H9 (cell line): Measurements from ENCODE around the gene ARHGAP8. TPM values are rescaled to one million over a fixed set of nuclear protein-coding genes. Genes with fewer than 3 reads are reported as not detected.

ENCODE experiments used
- DNase-seq: peaks from one replicate; pipeline ENCODE4 v3.0.0-alpha.2; 2017
- H2AFZ ChIP-seq: one replicate; pipeline ENCODE4 v1.6.1; 2013; ENCODE audit warnings: mild to moderate bottlenecking, low read length, control low read depth, moderate library complexity
- H2AK5ac ChIP-seq: 2 replicates; pipeline ENCODE4 v1.6.1; 2013; ENCODE audit warnings: low read length, control low read depth, mixed read lengths; ENCODE audit not compliant: insufficient read length
- H2BK120ac ChIP-seq: one replicate; pipeline ENCODE4 v1.6.1; 2013; ENCODE audit warnings: low read depth, mild to moderate bottlenecking, low read length, control low read depth, inconsistent platforms; ENCODE audit not compliant: poor library complexity, severe bottlenecking
- H2BK12ac ChIP-seq: 2 replicates; pipeline ENCODE4 v1.6.1; 2013; ENCODE audit warnings: low read length, control low read depth, mixed read lengths, low read depth; ENCODE audit not compliant: insufficient read length
- H2BK15ac ChIP-seq: 2 replicates; pipeline ENCODE4 v1.6.1; 2013; ENCODE audit warnings: low read depth, low read length, control low read depth
- H2BK20ac ChIP-seq: one replicate; pipeline ENCODE4 v1.6.1; 2013; ENCODE audit warnings: low read depth, mild to moderate bottlenecking, low read length, control low read depth, inconsistent platforms; ENCODE audit not compliant: poor library complexity, severe bottlenecking
- H2BK5ac ChIP-seq: 2 replicates; pipeline ENCODE4 v1.6.1; 2013; ENCODE audit warnings: low read length, control low read depth, mixed read lengths; ENCODE audit not compliant: insufficient read length
- H3K14ac ChIP-seq: 2 replicates; pipeline ENCODE4 v1.6.1; 2013; ENCODE audit warnings: low read length, control low read depth; ENCODE audit not compliant: insufficient read depth
- H3K18ac ChIP-seq: 2 replicates; pipeline ENCODE4 v1.6.1; 2013; ENCODE audit warnings: low read depth, mild to moderate bottlenecking, mixed read lengths, low read length, control low read depth; ENCODE audit not compliant: insufficient read length
- H3K23ac ChIP-seq: 2 replicates; pipeline ENCODE4 v1.6.1; 2013; ENCODE audit warnings: low read length, control low read depth, mixed read lengths, low read depth; ENCODE audit not compliant: insufficient read length
- H3K23me2 ChIP-seq: 2 replicates; pipeline ENCODE4 v1.6.1; 2013; ENCODE audit warnings: low read depth, mild to moderate bottlenecking, mixed read lengths, low read length, control low read depth; ENCODE audit not compliant: insufficient read length, poor library complexity, severe bottlenecking
- H3K27ac ChIP-seq: 2 replicates; pipeline ENCODE4 v1.5.1; 2013; ENCODE audit warnings: low read length, control low read depth, mixed read lengths, low read depth; ENCODE audit not compliant: insufficient read length
- H3K27me3 ChIP-seq: 2 replicates; pipeline ENCODE4 v1.6.1; 2013; ENCODE audit warnings: low read length, control low read depth, inconsistent platforms; ENCODE audit not compliant: insufficient read depth
- H3K4ac ChIP-seq: 2 replicates; pipeline ENCODE4 v1.6.1; 2013; ENCODE audit warnings: low read depth, mild to moderate bottlenecking, control low read depth, inconsistent platforms, low read length, moderate library complexity
- H3K4me1 ChIP-seq: 2 replicates; pipeline ENCODE4 v1.6.1; 2013; ENCODE audit warnings: low read length, control low read depth, inconsistent platforms; ENCODE audit not compliant: insufficient read depth
- H3K4me2 ChIP-seq: 2 replicates; pipeline ENCODE4 v1.6.1; 2013; ENCODE audit warnings: low read length, control low read depth, mixed read lengths; ENCODE audit not compliant: insufficient read length, insufficient read depth
- H3K56ac ChIP-seq: 2 replicates; pipeline ENCODE4 v1.6.1; 2013; ENCODE audit warnings: low read depth, mild to moderate bottlenecking, mixed read lengths, low read length, control low read depth; ENCODE audit not compliant: insufficient read length
- H3K79me1 ChIP-seq: 2 replicates; pipeline ENCODE4 v1.6.1; 2013; ENCODE audit warnings: low read depth, mild to moderate bottlenecking, moderate library complexity, low read length, control low read depth, inconsistent platforms; ENCODE audit not compliant: insufficient read depth, poor library complexity, severe bottlenecking
- H3K79me2 ChIP-seq: 2 replicates; pipeline ENCODE4 v1.6.1; 2013; ENCODE audit warnings: low read length, control low read depth, inconsistent platforms; ENCODE audit not compliant: insufficient read depth
- H3K9ac ChIP-seq: 2 replicates; pipeline ENCODE4 v1.6.1; 2013; ENCODE audit warnings: low read length, control low read depth, mixed read lengths; ENCODE audit not compliant: insufficient read length; ENCODE audit errors: extremely low read depth
- H3K9me3 ChIP-seq: one replicate; pipeline ENCODE4 v1.6.1; 2013; ENCODE audit warnings: low read depth, low read length, inconsistent platforms; ENCODE audit not compliant: control insufficient read depth
- H3T11ph ChIP-seq: one replicate; pipeline ENCODE4 v1.6.1; 2013; ENCODE audit warnings: mild to moderate bottlenecking, low read length, control low read depth, inconsistent platforms
- H4K20me1 ChIP-seq: one replicate; pipeline ENCODE4 v1.6.1; 2013; ENCODE audit not compliant: control insufficient read depth, insufficient read length, insufficient read depth
- H4K5ac ChIP-seq: 2 replicates; pipeline ENCODE4 v1.6.1; 2013; ENCODE audit warnings: low read depth, mild to moderate bottlenecking, mixed read lengths, low read length, control low read depth; ENCODE audit not compliant: insufficient read length
- H4K8ac ChIP-seq: replicated peaks from 2 replicates; pipeline ENCODE4 v1.6.1; 2013; ENCODE audit warnings: low read length, control low read depth, mixed read lengths, low read depth; ENCODE audit not compliant: insufficient read length
- H4K91ac ChIP-seq: 2 replicates; pipeline ENCODE4 v1.6.1; 2013; ENCODE audit warnings: low read depth, mild to moderate bottlenecking, moderate library complexity, mixed read lengths, low read length, control low read depth; ENCODE audit not compliant: insufficient read length
- H3K27ac Mint-ChIP-seq, 3 experiments: 2 replicates in 2 of 3; 3 replicates in 1 of 3; pipeline ENCODE4 v1.8.0; 2020 to 2021; ENCODE audit warnings: mixed read lengths in 3 of 3, mild to moderate bottlenecking in 1 of 3, moderate library complexity in 1 of 3
- H3K27me3 Mint-ChIP-seq: 2 replicates; pipeline ENCODE4 v1.8.0; 2021; ENCODE audit warnings: low read depth, mild to moderate bottlenecking, moderate library complexity, mixed read lengths
- H3K36me3 Mint-ChIP-seq, 3 experiments: 2 replicates in 2 of 3; 3 replicates in 1 of 3; pipeline ENCODE4 v1.8.0; 2020 to 2021; ENCODE audit warnings: low read depth in 3 of 3, mixed read lengths in 3 of 3; ENCODE audit not compliant: insufficient read depth in 1 of 3
- H3K4me1 Mint-ChIP-seq, 2 experiments: 2 replicates each; pipeline ENCODE4 v1.8.0; 2020; ENCODE audit warnings: mixed read lengths in 2 of 2
- H3K4me3 Mint-ChIP-seq, 2 experiments: 2 replicates in 1 of 2; 3 replicates in 1 of 2; pipeline ENCODE4 v1.8.0; 2020 to 2021; ENCODE audit warnings: mild to moderate bottlenecking in 2 of 2, mixed read lengths in 2 of 2, moderate library complexity in 1 of 2
- H3K9me3 Mint-ChIP-seq, 2 experiments: 2 replicates in 1 of 2; 3 replicates in 1 of 2; pipeline ENCODE4 v1.8.0; 2020; ENCODE audit warnings: mild to moderate bottlenecking in 2 of 2, mixed read lengths in 2 of 2, moderate library complexity in 1 of 2
- CTCF ChIP-seq: fragments of 200-600 bp; sonication (generic); conservative IDR thresholded peaks from 3 replicates; pipeline ENCODE4 v1.8.0; 2021; ENCODE audit warnings: antibody characterized with exemption, mild to moderate bottlenecking
- WGBS: extraction: QIAGEN DNeasy Blood & Tissue Kit; methylation state at CpG from one replicate; pipeline ENCODE4 v1.1.7; 2013; ENCODE audit warnings: missing lambda C conversion rate, low lambda C conversion rate, mixed read lengths; ENCODE audit not compliant: insufficient read length; ENCODE audit errors: extremely low coverage; 5-methylcytosine and 5-hydroxymethylcytosine counted together
- total RNA-seq: library from RNA; stranded (reverse); gene quantifications from 2 replicates; pipeline ENCODE4 v1.2.1, GENCODE V29; 2021

ARHGAP8 gene
- total RNA-seq, 1 experiment from 2014 or later = 35.4 TPM

DNA sequence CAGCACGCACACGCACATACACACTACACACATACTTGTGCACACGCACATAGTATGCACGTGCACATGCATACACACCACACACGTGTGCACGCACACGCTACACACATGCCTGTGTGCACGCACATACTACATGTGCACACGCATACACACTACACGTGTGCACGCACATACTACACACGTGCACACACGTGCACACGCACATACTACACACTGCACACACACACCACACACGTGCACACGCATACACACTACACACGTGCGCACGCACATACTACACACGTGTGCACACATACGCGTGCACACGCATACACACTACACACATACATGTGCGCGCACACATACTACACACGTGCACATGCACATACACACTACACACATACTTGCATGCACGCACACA is 19.7 kb upstream of the ARHGAP8 start:
- no peak overlapping the region for H4K8ac ChIP-seq
- no CpG with 5 or more reads among the region's 27 CpGs for WGBS
- TF ChIP-seq CTCF = no peak
- no peaks in the 10 kb centered on the region for H3K9me3 ChIP-seq
- Mint-ChIP-seq H3K36me3 (peaks cover 0 to 2% (median 0%) of the 10 kb centered on the region in 3 experiments; a peak in 1 of 7 replicates), H3K27ac (peak overlapping the region in 1 of 3 experiments; percentile 40; a peak in 3 of 7 replicates), H3K4me3 (peak overlapping the region in 1 of 2 experiments; percentile 18; a peak in 1 of 5 replicates), H3K27me3 (peaks cover 2% of the 10 kb centered on the region), H3K9me3 (no peaks in the 10 kb centered on the region), H3K4me1 (peaks cover 4 to 27% of the 10 kb centered on the region in 2 experiments)
- H2BK20ac ChIP-seq = no peak overlapping the region
- no peak for DNase-seq
- H3T11ph ChIP-seq = no peak overlapping the region
- no peak overlapping the region for H3K4ac ChIP-seq
- no peak overlapping the region for H3K9ac ChIP-seq
- H2BK15ac ChIP-seq = no peak overlapping the region
- no peak overlapping the region for H2AFZ ChIP-seq
- no peaks in the 10 kb centered on the region for H3K79me2 ChIP-seq
- H4K5ac ChIP-seq = no peak overlapping the region
- no peak overlapping the region for H4K91ac ChIP-seq
- H3K27ac ChIP-seq = no peak overlapping the region
- H4K20me1 ChIP-seq = no peaks in the 10 kb centered on the region
- no peak overlapping the region for H3K23ac ChIP-seq
- H3K14ac ChIP-seq = no peak overlapping the region
- H3K27me3 ChIP-seq = no peaks in the 10 kb centered on the region
- no peak overlapping the region for H2AK5ac ChIP-seq
- H3K23me2 ChIP-seq = no peaks in the 10 kb centered on the region
- H3K18ac ChIP-seq = no peak overlapping the region
- no peak overlapping the region for H3K4me2 ChIP-seq
- no peaks in the 10 kb centered on the region for H3K4me1 ChIP-seq
- no peak overlapping the region for H2BK5ac ChIP-seq
- H3K79me1 ChIP-seq = no peaks in the 10 kb centered on the region
- no peak overlapping the region for H3K56ac ChIP-seq
- no peak overlapping the region for H2BK120ac ChIP-seq
- H2BK12ac ChIP-seq = no peak overlapping the region
